Measurements from ENCODE around the gene RGS18. TPM values are rescaled to one million over a fixed set of nuclear protein-coding genes. Genes with fewer than 3 reads are reported as not detected.

RGS18 gene
- total and polyA plus RNA-seq, 2 of the 8 experiments (the other 6 are each of a cell fraction or from before 2014, with no cell fraction given): not detected

GRCh38 chr1:192167911-192168700 is 9.8 kb downstream of the RGS18 start (continued):
- TF ChIP-seq, protein P1, sequence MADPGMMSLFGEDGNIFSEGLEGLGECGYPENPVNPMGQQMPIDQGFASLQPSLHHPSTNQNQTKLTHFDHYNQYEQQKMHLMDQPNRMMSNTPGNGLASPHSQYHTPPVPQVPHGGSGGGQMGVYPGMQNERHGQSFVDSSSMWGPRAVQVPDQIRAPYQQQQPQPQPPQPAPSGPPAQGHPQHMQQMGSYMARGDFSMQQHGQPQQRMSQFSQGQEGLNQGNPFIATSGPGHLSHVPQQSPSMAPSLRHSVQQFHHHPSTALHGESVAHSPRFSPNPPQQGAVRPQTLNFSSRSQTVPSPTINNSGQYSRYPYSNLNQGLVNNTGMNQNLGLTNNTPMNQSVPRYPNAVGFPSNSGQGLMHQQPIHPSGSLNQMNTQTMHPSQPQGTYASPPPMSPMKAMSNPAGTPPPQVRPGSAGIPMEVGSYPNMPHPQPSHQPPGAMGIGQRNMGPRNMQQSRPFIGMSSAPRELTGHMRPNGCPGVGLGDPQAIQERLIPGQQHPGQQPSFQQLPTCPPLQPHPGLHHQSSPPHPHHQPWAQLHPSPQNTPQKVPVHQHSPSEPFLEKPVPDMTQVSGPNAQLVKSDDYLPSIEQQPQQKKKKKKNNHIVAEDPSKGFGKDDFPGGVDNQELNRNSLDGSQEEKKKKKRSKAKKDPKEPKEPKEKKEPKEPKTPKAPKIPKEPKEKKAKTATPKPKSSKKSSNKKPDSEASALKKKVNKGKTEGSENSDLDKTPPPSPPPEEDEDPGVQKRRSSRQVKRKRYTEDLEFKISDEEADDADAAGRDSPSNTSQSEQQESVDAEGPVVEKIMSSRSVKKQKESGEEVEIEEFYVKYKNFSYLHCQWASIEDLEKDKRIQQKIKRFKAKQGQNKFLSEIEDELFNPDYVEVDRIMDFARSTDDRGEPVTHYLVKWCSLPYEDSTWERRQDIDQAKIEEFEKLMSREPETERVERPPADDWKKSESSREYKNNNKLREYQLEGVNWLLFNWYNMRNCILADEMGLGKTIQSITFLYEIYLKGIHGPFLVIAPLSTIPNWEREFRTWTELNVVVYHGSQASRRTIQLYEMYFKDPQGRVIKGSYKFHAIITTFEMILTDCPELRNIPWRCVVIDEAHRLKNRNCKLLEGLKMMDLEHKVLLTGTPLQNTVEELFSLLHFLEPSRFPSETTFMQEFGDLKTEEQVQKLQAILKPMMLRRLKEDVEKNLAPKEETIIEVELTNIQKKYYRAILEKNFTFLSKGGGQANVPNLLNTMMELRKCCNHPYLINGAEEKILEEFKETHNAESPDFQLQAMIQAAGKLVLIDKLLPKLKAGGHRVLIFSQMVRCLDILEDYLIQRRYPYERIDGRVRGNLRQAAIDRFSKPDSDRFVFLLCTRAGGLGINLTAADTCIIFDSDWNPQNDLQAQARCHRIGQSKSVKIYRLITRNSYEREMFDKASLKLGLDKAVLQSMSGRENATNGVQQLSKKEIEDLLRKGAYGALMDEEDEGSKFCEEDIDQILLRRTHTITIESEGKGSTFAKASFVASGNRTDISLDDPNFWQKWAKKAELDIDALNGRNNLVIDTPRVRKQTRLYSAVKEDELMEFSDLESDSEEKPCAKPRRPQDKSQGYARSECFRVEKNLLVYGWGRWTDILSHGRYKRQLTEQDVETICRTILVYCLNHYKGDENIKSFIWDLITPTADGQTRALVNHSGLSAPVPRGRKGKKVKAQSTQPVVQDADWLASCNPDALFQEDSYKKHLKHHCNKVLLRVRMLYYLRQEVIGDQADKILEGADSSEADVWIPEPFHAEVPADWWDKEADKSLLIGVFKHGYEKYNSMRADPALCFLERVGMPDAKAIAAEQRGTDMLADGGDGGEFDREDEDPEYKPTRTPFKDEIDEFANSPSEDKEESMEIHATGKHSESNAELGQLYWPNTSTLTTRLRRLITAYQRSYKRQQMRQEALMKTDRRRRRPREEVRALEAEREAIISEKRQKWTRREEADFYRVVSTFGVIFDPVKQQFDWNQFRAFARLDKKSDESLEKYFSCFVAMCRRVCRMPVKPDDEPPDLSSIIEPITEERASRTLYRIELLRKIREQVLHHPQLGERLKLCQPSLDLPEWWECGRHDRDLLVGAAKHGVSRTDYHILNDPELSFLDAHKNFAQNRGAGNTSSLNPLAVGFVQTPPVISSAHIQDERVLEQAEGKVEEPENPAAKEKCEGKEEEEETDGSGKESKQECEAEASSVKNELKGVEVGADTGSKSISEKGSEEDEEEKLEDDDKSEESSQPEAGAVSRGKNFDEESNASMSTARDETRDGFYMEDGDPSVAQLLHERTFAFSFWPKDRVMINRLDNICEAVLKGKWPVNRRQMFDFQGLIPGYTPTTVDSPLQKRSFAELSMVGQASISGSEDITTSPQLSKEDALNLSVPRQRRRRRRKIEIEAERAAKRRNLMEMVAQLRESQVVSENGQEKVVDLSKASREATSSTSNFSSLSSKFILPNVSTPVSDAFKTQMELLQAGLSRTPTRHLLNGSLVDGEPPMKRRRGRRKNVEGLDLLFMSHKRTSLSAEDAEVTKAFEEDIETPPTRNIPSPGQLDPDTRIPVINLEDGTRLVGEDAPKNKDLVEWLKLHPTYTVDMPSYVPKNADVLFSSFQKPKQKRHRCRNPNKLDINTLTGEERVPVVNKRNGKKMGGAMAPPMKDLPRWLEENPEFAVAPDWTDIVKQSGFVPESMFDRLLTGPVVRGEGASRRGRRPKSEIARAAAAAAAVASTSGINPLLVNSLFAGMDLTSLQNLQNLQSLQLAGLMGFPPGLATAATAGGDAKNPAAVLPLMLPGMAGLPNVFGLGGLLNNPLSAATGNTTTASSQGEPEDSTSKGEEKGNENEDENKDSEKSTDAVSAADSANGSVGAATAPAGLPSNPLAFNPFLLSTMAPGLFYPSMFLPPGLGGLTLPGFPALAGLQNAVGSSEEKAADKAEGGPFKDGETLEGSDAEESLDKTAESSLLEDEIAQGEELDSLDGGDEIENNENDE (IDR thresholded peaks at IDR 0.05; ENCODE audit: insufficient replicate concordance, low read length): no peak
- TF ChIP-seq SP1 (IDR thresholded peaks at IDR 0.05; ENCODE audit: low read depth, low read length): no peak
